Ovary (tissue), 3 donors: ENCODE results near the gene PLB1.

Source experiments
- CTCF ChIP-seq, 3 donors: fragments of 450-650 bp in 2 of 3; fragments of 200-600 bp in 1 of 3; IDR thresholded peaks; one replicate each; pipeline versions ENCODE4 v1.5.1 to v1.8.0; 2016 to 2022; ENCODE audit warnings: antibody characterized with exemption in 3 of 3, mild to moderate bottlenecking in 1 of 3
- EP300 ChIP-seq: sonication (generic); formaldehyde crosslinking; IDR thresholded peaks from one replicate; pipeline ENCODE4 v1.6.1; 2017; ENCODE audit warnings: antibody characterized with exemption
- POLR2A ChIP-seq: fragments of 450-650 bp; IDR thresholded peaks from one replicate; pipeline ENCODE4 v1.6.1; 2017; ENCODE audit warnings: antibody characterized with exemption, mild to moderate bottlenecking, moderate library complexity
- donor health status: DM: no; HTN: no; CAD: no.

- TF ChIP-seq POLR2A (no peak), CTCF (IDR thresholded peaks at IDR 0.05) (no peak), EP300 (no peak)
These were observed 69.2 kb downstream of the PLB1 start for GRCh38 chr2:28565033-28565432.
